CD4-positive, alpha-beta T cell treated with Interferon alpha-2 for 1 hour (primary cell): ENCODE results near the gene HOXB6.

Experiments used
- DNase-seq, 2 donors: peaks; one replicate each; pipeline ENCODE4 v3.0.0-alpha.2; 2020 to 2022

Gene HOXB6

DNA sequence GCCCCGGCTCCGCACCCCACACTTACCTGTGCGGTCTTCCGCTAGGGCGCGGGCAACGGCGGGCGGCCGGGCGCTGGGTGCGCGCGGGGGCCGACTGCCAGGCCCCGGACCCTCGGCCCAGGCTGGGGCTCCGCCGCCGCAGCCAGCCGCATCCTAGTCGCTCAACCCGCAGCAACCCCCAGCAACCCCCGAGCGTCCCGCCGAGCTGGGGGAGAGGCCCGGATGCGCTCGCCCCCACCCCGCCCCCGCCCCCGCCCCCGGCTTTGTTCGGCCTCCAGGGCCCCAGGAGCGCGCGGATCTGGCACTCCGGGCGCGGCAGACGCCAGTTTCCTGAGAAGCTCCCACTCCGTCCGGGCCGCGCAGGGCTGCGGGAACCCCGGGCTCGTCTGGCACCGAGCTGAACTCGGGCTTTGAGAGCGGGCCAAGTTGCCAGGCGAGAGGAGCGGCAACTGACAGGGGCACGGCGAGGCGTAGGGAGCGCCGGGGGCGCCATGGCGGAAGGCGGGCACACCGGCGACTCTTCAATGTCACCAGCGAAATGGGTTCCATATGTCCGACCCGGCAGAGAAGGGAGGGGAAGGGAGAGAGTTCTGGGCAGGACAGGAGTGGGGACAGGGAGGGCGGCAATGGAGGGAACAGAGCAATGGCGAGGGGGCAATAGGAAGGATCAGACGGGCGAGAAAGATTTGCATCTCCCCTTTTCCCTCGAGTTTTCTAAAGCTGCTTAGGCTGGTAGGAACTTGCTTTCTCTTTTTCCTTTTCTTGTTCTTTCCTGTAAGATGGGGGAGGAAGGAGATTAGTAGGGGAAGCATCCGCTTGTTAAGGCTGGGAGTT, 40.4 kb downstream of the HOXB6 start:
- DNase-seq: no peak

DNA sequence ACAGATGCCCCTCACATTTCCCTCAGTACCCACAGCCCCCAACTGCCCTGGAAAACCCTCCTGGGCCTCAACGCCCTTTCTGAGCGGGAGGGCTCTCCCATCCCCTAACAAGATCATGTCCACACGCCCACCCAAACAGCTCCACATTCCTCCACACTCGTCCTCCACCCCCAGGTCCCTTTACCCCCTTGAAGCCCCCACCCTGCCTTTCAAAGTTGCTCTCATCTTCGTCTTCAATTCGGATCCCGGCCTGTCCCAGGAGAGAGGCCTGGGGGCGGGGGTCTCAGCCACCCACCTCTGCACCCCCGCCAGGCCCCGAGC, 41.0 kb downstream of the HOXB6 start:
- DNase-seq: no peak

GRCh38 chr17:48563385-48563838, 41.4 kb downstream of the HOXB6 start:
- DNase-seq: no peak

- no peak for DNase-seq
Measured at GRCh38 chr17:48562934-48563333, 41.9 kb downstream of the HOXB6 start.

- DNase-seq: no peak
Measured at GRCh38 chr17:48561884-48562810, 42.6 kb downstream of the HOXB6 start.

- DNase-seq: no peak
Measured at GRCh38 chr17:48559840-48560817, 44.7 kb downstream of the HOXB6 start.

GRCh38 chr17:48559122-48559839, 45.5 kb downstream of the HOXB6 start:
- DNase-seq: no peak

DNA sequence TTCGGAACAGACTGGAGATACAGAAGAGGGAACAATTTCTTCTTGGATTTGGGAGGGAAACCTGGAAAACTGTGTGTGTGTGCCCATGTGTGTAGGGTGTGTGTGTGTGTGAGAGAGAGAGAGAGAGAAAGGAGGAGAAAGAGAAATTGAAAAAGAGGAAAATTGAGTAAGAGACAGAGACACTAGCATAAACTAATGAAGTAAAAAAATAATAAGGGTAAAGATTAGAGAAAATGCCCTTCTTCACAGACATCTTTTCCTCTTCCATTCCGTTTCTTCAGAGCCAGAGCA, 46.0 kb downstream of the HOXB6 start:
- DNase-seq: no peak

DNA sequence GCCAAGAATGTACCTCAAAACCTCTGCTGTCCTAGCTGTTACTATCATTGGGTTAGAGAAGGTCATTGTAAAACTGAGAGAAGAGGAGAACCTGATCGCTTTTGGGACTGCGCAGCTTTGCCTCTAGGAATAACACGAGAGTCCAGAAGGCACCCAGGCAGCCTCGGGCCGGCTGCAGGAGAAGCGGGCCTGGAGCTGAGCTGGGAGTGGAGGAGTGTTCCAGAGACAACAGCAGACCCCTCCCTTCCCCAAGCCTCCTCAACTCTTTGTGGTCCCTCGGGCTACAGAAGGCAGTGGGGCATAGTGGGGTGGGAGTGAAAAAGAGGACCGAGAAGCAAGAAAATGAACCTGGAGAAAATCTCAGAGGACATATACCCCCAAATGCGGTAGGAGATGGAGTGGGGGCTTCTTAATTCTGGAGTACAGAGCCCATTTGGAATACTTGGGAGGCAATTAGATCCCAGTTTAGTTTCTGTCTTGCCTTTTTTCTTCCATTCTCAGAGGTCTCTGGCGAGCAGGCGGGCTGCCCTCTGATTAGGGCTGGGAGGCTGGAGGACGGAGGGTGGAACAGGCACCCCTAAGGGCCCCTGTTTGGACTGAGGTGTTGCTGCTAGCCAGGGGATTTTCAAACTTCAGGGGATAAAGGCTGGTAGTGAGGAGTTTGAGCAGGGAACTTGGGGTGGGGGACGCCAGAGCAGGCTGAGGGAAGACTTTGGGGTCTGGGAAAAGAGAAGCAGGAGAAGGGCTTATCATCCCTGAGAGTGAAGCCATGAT, 46.5 kb downstream of the HOXB6 start:
- DNase-seq: no peak

GRCh38 chr17:48556576-48557401, 48.0 kb downstream of the HOXB6 start:
- no peak for DNase-seq

GRCh38 chr17:48556229-48556575, 48.6 kb downstream of the HOXB6 start:
- DNase-seq: no peak

DNA sequence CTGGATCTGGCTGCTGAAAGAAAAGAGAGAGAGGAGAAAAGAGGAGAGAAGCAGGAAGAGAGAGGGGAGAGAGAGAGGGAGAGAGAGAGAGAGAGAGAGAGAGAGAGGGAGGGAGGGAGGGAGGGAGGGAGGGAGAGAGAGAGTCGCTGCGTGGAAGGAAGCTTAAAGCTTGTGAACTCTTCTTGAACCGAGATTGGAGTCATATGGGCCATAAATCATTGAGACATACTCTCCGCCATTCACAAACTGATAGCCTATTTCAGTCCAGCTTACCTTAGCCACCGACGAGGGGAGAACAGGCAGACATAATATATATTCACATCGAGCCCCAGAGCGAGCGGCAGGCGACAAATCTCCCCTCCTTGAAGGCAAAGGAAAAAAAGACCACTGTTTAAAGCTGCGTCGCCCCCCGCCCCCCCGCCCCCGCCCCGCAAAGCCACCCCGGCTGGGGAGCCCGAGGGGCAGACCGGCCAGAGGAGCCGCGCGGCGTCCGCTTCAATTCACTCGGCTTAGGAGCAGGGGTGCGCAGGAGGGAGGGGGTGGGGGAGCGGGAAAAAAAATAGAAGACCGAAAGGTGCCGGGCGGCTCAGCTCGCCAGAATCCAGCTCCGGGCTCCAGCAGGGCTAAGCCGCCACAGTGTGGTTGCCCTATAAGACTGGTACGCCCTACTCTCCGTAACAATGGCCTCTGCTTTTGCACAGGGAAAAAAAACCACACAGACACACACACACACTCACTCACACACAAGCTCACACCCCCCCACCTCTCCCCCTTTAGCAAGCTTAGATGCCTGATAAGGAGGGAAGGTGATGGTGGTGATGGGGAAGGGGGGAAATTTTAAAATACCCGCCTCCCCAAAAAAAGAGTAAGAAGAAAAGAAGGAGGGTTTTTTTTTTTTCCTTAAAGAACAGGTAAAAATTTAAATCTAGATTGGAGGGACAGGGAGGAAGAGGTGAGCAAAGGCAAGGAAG, 49.2 kb downstream of the HOXB6 start:
- DNase-seq: peak in 1 of 2 donors; percentile 31

DNA sequence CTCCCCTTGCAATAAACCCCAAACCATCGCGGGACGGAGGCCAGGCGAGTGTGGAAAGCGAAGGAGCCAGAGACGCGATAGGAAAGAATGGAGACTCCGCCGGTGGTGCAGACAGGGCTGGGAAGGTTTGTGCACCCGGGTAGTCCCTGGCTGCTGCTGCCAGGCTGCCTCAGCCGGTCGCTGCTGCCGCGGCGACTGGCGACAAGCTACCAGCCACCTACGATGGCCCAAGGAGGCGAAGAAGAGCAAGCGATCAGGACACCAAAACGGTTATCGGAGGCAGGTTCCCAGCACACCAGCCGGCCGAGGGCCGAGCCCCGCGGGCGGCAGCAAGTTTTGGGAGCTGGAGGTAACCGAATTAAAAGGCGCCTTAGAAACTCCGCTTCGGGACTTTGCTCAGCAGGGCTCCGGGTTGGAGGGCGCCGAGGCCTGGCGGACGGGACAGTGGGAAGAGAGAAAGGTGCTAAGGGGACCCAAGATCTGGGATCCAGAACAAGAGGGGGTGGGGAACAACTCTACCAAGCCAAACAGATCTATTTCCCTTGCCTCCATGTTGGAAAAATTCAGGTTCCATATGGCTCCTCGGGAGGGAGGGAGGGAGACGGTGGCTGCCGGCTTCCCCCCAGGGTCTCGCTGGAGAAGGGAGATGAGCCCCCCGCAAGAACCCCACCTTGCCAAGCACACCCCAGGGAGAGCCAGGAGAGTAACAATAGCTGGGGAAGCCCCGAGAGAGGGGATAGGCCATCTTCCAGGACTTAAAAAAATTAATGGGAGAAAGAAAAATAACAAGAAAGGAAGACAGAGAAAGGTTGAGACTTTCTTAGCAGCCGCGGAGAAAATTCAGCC, 50.2 kb downstream of the HOXB6 start:
- no peak for DNase-seq

GRCh38 chr17:48553826-48554225, 51.0 kb downstream of the HOXB6 start:
- no peak for DNase-seq

DNA sequence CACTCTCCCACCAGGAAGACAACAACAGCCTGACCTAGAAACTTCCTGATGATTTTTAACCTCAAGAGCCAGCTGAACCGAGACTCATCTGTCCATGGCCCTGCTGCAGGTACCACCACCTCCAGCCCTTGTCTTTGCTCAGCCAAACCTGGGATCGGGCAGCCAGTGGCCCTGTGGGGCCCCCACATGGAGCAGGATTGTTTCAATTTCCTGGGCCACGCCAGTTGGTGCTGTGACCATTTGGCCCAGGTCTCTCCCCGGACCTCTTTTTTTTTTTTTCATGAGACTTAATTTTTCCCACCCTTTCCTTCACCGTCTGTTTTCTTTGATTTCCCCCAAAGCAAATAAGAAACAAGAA, 51.6 kb downstream of the HOXB6 start:
- no peak for DNase-seq

GRCh38 chr17:48552466-48553189, 52.2 kb downstream of the HOXB6 start:
- no peak for DNase-seq

DNA sequence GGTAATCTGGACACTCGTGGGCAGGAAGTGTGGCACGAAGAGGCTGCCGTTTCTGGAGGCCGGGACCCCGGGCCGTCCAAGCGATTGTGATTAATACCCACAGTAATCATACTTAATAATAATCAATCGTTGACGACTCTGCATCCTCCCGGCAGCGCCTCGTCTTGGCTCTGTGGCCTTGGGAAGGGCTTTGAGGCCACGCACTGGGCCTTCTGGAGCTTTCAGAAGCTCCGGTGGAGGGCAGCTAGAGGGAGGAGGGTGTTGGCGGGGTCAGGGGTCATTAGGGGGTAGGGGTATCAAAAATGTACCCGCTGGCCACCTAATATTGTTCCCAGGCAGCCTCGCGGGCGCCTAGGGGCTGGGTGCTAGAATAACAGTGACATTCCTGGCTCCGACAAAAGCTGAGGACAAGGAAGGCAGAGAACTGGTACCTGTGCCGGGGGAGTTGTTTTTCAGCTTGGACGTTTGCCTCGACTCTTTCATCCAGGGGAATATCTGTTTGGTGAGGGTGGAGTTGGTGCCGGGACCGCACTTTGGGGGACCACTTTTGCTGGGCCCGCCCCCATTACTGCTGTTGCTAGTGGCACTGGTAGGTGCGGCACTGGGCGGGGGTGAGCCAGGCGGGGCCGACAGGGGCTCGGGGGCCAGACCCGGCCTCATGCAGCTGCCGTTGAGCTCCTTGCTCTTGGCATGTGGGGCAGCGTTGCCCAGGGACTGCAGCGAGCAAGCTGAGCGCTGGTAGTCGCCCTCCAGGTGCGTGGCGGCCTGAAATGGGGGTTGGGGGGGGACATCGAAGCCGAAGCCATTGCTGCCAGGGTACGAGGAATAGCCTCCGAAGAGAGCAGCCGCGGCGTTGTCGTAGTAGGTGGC, 53.0 kb downstream of the HOXB6 start:
- DNase-seq: no peak
